ENCODE data around the gene LRRC4B. TPM values are rescaled to one million over a fixed set of nuclear protein-coding genes. Genes with fewer than 3 reads are reported as not detected.

The LRRC4B gene
- total RNA-seq, 1 experiment from 2014 or later: 3.8 TPM

- Histone ChIP-seq H4K20me1 (ENCODE audit: control insufficient read depth, insufficient read depth, insufficient read length) (peaks cover 2% of the 10 kb centered on the region), H2BK12ac (ENCODE audit: insufficient read length, low read depth, low read length) (no peak overlapping the region), H2BK120ac (ENCODE audit: low read depth, low read length, poor library complexity, severe bottlenecking) (no peak overlapping the region), H3K14ac (ENCODE audit: insufficient read depth, low read length) (no peak overlapping the region), H3K4ac (ENCODE audit: low read depth, low read length) (no peak overlapping the region), H3T11ph (ENCODE audit: low read length) (no peak overlapping the region), H3K23ac (ENCODE audit: insufficient read length, low read depth, low read length) (no peak overlapping the region), H3K79me2 (ENCODE audit: insufficient read depth, low read length) (no peaks in the 10 kb centered on the region), H3K4me1 (ENCODE audit: insufficient read depth, low read length) (no peaks in the 10 kb centered on the region; the same call in 1 of the 2 replicates), H2BK15ac (ENCODE audit: low read depth, low read length) (no peak overlapping the region), H2AFZ (ENCODE audit: low read length) (no peak overlapping the region), H2AK5ac (ENCODE audit: insufficient read length, low read length) (no peak overlapping the region), H4K91ac (ENCODE audit: insufficient read length, low read depth, low read length) (no peak overlapping the region), H4K8ac (replicated peaks; ENCODE audit: insufficient read length, low read depth, low read length) (no peak overlapping the region), H3K27ac (ENCODE audit: insufficient read length, low read depth, low read length) (no peak overlapping the region), H2BK5ac (ENCODE audit: insufficient read length, low read length) (no peak overlapping the region), H3K9ac (ENCODE audit: extremely low read depth, insufficient read length, low read length) (no peak overlapping the region), H3K56ac (ENCODE audit: insufficient read length, low read depth, low read length) (no peak overlapping the region), H3K18ac (ENCODE audit: insufficient read length, low read depth, low read length) (no peak overlapping the region), H2BK20ac (ENCODE audit: low read depth, low read length, poor library complexity, severe bottlenecking) (no peak overlapping the region), H3K4me2 (ENCODE audit: insufficient read depth, insufficient read length, low read length) (no peak overlapping the region), H3K79me1 (ENCODE audit: insufficient read depth, low read depth, low read length, poor library complexity, severe bottlenecking) (no peaks in the 10 kb centered on the region), H3K27me3 (ENCODE audit: insufficient read depth, low read length) (peaks cover 24% of the 10 kb centered on the region; the same call in 1 of the 2 replicates), H3K23me2 (ENCODE audit: insufficient read length, low read depth, low read length, poor library complexity, severe bottlenecking) (peaks cover 9% of the 10 kb centered on the region), H4K5ac (ENCODE audit: insufficient read length, low read depth, low read length) (no peak overlapping the region), H3K9me3 (ENCODE audit: control insufficient read depth, low read depth, low read length) (no peaks in the 10 kb centered on the region)
- no peaks in the 10 kb centered on the region; a peak in 3 of 7 replicates for H3K36me3 Mint-ChIP-seq (ENCODE audit: insufficient read depth in 1 of 3, low read depth in 3 of 3)
- H3K27me3 Mint-ChIP-seq (ENCODE audit: low read depth): peaks cover 94% of the 10 kb centered on the region
- DNase-seq: no peak
- H3K4me1 Mint-ChIP-seq: peaks cover 24 to 46% of the 10 kb centered on the region in 2 experiments
- no peak overlapping the region for H3K27ac Mint-ChIP-seq
- no peak overlapping the region for H3K4me3 Mint-ChIP-seq
- no peak for TF ChIP-seq CTCF (conservative IDR thresholded peaks at IDR 0.05)
- H3K9me3 Mint-ChIP-seq: peaks cover 0 to 3% of the 10 kb centered on the region in 2 experiments; a peak in 3 of 5 replicates
- WGBS (ENCODE audit: extremely low coverage, insufficient read length, low lambda C conversion rate): no CpG with 5 or more reads among the region's 9 CpGs
These were observed 5.2 kb downstream of the LRRC4B start for GRCh38 chr19:50562996-50563395.
